Left colon (tissue), 2 donors: ENCODE data around the gene MTSS2. TPM values are rescaled to one million over a fixed set of nuclear protein-coding genes. Genes with fewer than 3 reads are reported as not detected.
A peak's percentile ranks its signal among the peaks of the same experiment; 100 is the strongest.

ENCODE experiments used
- ATAC-seq: fragments of 200-7000 bp; cut with Tn5 transposase; one replicate; pipeline ENCODE4 v1.9.1; 2020; ENCODE audit warnings: mild to moderate bottlenecking, moderate library complexity
- DNase-seq, 2 donors: peaks; one replicate each; pipeline ENCODE4 v3.0.0-alpha.2; 2020
- intact Hi-C, 2 donors: fragments of 100-400 bp; cut with DNase I in 1 of 2; cut with micrococcal nuclease in 1 of 2; formaldehyde crosslinking; loops; one replicate each; pipeline versions ENCODE4 v1.11.2 to v1.14.0; 2022; cut with DNase I, micrococcal nuclease
- total RNA-seq, 2 donors: library from RNA; stranded (reverse); fragmentation: NEBNext Ultra II Directional; extraction: Animal tissue kit (Norgen Biotek cat#: 25700); gene quantifications; one replicate each; pipeline ENCODE4 v1.2.1, GENCODE V29; 2021
- donor health status: DM: no; HTN: no; CAD: no.
- donor health status: DM: yes; HTN: yes; CAD: no.

Gene MTSS2
- total RNA-seq, 2 donors from 2014 or later = 21.5 to 28.3 TPM

- intact Hi-C loops = loop anchor here in 1 of 2 donors (10.0 kb wide), 1 partner anchor 55 kb away; no protein-coding TSS in a partner anchor
- ATAC-seq (peak; percentile 70), DNase-seq (peak; percentile 78 to 80)
Observed at GRCh38 chr16:70689970-70690891, 4.4 kb upstream of the MTSS2 start.

GRCh38 chr16:70689035-70689969, 3.4 kb upstream of the MTSS2 start:
- intact Hi-C loops = loop anchor here in 1 of 2 donors (10.0 kb wide), 1 partner anchor 55 kb away; no protein-coding TSS in a partner anchor
- DNase-seq = peak; percentile 73 to 78
- ATAC-seq = peak; percentile 35

GRCh38 chr16:70688246-70688742, 2.4 kb upstream of the MTSS2 start:
- DNase-seq = peak in 1 of 2 donors; percentile 42
- no peak for ATAC-seq
- intact Hi-C loops = loop anchor here in 1 of 2 donors (10.0 kb wide), 1 partner anchor 57 kb away; no protein-coding TSS in a partner anchor

- ATAC-seq (no peak), DNase-seq (peak in 1 of 2 donors; percentile 13)
- intact Hi-C loops = loop anchor here in 1 of 2 donors (10.0 kb wide), 1 partner anchor 57 kb away; no protein-coding TSS in a partner anchor
Observed at GRCh38 chr16:70687671-70688245, 1.9 kb upstream of the MTSS2 start.

- DNase-seq (no peak), ATAC-seq (no peak)
Observed at GRCh38 chr16:70687102-70687511, 1.3 kb upstream of the MTSS2 start.

GRCh38 chr16:70686376-70687101, 686 bp upstream of the MTSS2 start:
- ATAC-seq (no peak), DNase-seq (no peak)
- intact Hi-C loops = loop anchor here in 1 of 2 donors (10.0 kb wide), 1 partner anchor 58 kb away; no protein-coding TSS in a partner anchor

More at GRCh38 chr16:70687102-70687511, 1.3 kb upstream of the MTSS2 start:
- intact Hi-C loops = loop anchor here in 1 of 2 donors (10.0 kb wide), 1 partner anchor 58 kb away; no protein-coding TSS in a partner anchor

- DNase-seq (no peak), ATAC-seq (peak; percentile 25)
- intact Hi-C loops = loop anchor here in 1 of 2 donors (10.0 kb wide), 1 partner anchor 60 kb away; no protein-coding TSS in a partner anchor
Observed at GRCh38 chr16:70685061-70685937, 554 bp downstream of the MTSS2 start.

GRCh38 chr16:70684146-70685060, 1.4 kb downstream of the MTSS2 start:
- intact Hi-C loops = loop anchor here in 1 of 2 donors (10.0 kb wide), 1 partner anchor 60 kb away; no protein-coding TSS in a partner anchor
- ATAC-seq (no peak), DNase-seq (no peak)

GRCh38 chr16:70683146-70683944, 2.5 kb downstream of the MTSS2 start:
- no peak for ATAC-seq
- intact Hi-C loops = loop anchor here in 1 of 2 donors (10.0 kb wide), 1 partner anchor 61 kb away; no protein-coding TSS in a partner anchor
- no peak for DNase-seq

GRCh38 chr16:70682239-70683145, 3.4 kb downstream of the MTSS2 start:
- ATAC-seq = no peak
- intact Hi-C loops = loop anchor here in 1 of 2 donors (10.0 kb wide), 1 partner anchor 62 kb away; no protein-coding TSS in a partner anchor
- DNase-seq = no peak

- intact Hi-C loops = loop anchor here in 1 of 2 donors (10.0 kb wide), 1 partner anchor 63 kb away; no protein-coding TSS in a partner anchor
- ATAC-seq = no peak
- no peak for DNase-seq
Observed at GRCh38 chr16:70681382-70682238, 4.2 kb downstream of the MTSS2 start.

- no peak for ATAC-seq
- DNase-seq = no peak
Observed at GRCh38 chr16:70680495-70681381, 5.1 kb downstream of the MTSS2 start.

More at GRCh38 chr16:70680495-70681381, 5.1 kb downstream of the MTSS2 start:
- intact Hi-C loops = loop anchor here in 1 of 2 donors (10.0 kb wide), 1 partner anchor 64 kb away; no protein-coding TSS in a partner anchor
